Gastroesophageal sphincter (tissue), 4 donors: ENCODE results near the gene PLAAT2. TPM values are rescaled to one million over a fixed set of nuclear protein-coding genes. Genes with fewer than 3 reads are reported as not detected.

Experiments
- ATAC-seq: fragments of 150-250 bp; one replicate; pipeline ENCODE4 v1.9.1; 2016; ENCODE audit warnings: mild to moderate bottlenecking, moderate library complexity
- H3K27ac ChIP-seq, 4 donors: fragments of 200-600 bp; sonication (generic) in 3 of 4; 1 replicate in 3 of 4; 2 replicates in 1 of 4; pipeline ENCODE4 v1.5.1; 2016 to 2019
- H3K27me3 ChIP-seq: fragments of 200-600 bp; sonication (generic); one replicate; pipeline ENCODE4 v1.5.1; 2019
- H3K36me3 ChIP-seq, 2 donors: fragments of 200-600 bp; sonication (generic); one replicate each; pipeline ENCODE4 v1.5.1; 2019; ENCODE audit warnings: control low read depth in 1 of 2
- H3K4me1 ChIP-seq, 3 donors: fragments of 200-600 bp; sonication (generic); 1 replicate in 2 of 3; 2 replicates in 1 of 3; pipeline ENCODE4 v1.5.1; 2016 to 2019; ENCODE audit warnings: control low read depth in 2 of 3
- H3K4me3 ChIP-seq, 2 donors: fragments of 200-600 bp; sonication (generic); one replicate each; pipeline ENCODE4 v1.5.1; 2019; ENCODE audit warnings: mild to moderate bottlenecking in 1 of 2, moderate library complexity in 1 of 2
- H3K9me3 ChIP-seq, 3 donors: fragments of 200-600 bp; sonication (generic); one replicate each; pipeline ENCODE4 v1.5.1; 2017 to 2019; ENCODE audit warnings: control low read depth in 2 of 3
- EP300 ChIP-seq: sonication (generic); formaldehyde crosslinking; IDR thresholded peaks from one replicate; pipeline ENCODE4 v1.6.1; 2017; ENCODE audit warnings: antibody characterized with exemption, mild to moderate bottlenecking
- POLR2A ChIP-seq, 2 donors: fragments of 450-650 bp; IDR thresholded peaks; one replicate each; pipeline ENCODE4 v1.6.1; 2017; ENCODE audit warnings: antibody characterized with exemption in 2 of 2, mild to moderate bottlenecking in 2 of 2, moderate library complexity in 1 of 2
- POLR2AphosphoS5 ChIP-seq: sonication (generic); formaldehyde crosslinking; IDR thresholded peaks from one replicate; pipeline ENCODE4 v1.6.1; 2017; ENCODE audit warnings: antibody characterized with exemption
- WGBS, 2 donors: methylation state at CpG; one replicate each; pipeline ENCODE4 v1.1.5; 2018; ENCODE audit warnings: low coverage in 1 of 2; 5-methylcytosine and 5-hydroxymethylcytosine counted together
- total RNA-seq, 4 donors: library from RNA; depleted of rRNA; stranded (reverse); fragments of >200 nt; gene quantifications; one replicate each; pipeline ENCODE4 v1.1.0, GENCODE V29; 2016
- TF ChIP-seq, protein P1 (sequence below), 4 experiments: fragments of 200-600 bp in 2 of 4; fragments of 450-650 bp in 2 of 4; sonication (generic) in 1 of 4; IDR thresholded peaks; one replicate each; pipeline ENCODE4 v1.5.1; 2017 to 2019; ENCODE audit warnings: antibody characterized with exemption in 4 of 4, mild to moderate bottlenecking in 2 of 4, moderate library complexity in 2 of 4

PLAAT2 gene
- not detected for total RNA-seq

DNA sequence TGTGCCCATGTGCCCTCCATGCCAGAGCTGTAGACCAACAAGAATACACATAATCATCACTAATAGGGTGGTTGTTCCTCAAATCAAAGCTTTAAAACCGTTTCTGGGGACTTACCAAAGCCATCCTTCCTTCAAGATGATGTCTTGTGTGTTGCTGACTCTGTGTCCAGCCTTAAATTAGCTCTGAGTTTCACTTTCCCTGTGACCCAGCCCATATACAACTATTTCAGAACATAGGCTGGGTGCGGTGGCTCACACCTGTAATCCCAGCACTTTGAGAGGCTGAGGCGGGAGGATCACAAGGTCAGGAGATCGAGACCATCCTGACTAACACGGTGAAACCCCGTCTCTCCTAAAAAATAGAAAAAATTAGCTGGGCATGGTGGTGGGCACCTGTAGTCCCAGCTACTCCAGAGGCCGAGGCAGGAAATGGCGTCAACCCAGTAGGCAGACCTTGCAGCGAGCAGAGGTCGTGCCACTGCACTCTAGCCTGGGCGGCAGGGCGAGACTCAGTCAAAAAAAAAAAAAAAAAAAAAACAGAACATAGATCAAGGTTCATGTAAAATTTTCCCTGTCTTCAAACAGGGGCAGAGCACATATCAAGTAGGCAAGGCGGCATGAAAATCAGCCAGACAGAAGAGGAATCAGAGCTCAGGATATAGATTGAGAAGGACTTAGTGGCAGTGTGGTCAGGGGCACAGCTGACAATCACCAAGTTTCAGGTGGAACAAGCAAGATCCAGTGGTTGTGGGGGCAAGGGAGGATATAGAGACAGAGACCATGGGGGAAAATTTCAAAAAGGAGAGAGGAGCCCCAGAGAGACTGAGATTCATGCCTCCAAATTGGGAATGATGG, at the start of gene PLAAT2:
Gene PLAAT2 (minus strand): TSS at position 179 of the 855 bp plus-strand sequence. CDS start 55 bp downstream, at position 124.
- H3K27ac ChIP-seq: no peak within 1 kb of the TSS

DNA sequence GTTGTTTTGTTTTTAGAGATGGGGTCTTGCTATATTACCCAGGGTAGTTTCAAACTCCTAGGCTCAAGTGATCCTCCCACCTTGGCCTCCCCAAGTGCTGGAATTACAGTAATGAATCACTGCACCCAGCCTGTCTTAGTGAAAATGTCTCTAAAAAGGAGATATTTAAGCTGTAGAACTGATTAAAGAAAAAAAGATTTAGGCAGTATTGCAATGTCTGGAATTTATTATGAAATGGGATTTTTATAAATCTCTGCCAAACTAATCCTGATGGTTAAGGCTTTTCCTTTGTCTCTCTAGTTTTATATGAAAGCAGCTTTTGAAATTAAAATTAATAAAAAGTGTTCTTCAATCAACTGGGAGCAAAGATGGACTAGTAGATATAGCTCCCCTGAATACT, 49.0 kb upstream of the PLAAT2 start:
- H3K4me3 ChIP-seq: no peak overlapping the region
- H3K27ac ChIP-seq: peak overlapping the region in 2 of 4 donors; percentile 86 to 92

More for the DNA sequence above, at the start of gene PLAAT2:
- H3K4me1 ChIP-seq: peaks cover 0 to 15% (median 0%) of the 10 kb centered on the region in 3 donors
- TF ChIP-seq POLR2AphosphoS5 (no peak), EP300 (no peak), POLR2A (IDR thresholded peaks at IDR 0.05) (no peak)
- TF ChIP-seq, protein P1, sequence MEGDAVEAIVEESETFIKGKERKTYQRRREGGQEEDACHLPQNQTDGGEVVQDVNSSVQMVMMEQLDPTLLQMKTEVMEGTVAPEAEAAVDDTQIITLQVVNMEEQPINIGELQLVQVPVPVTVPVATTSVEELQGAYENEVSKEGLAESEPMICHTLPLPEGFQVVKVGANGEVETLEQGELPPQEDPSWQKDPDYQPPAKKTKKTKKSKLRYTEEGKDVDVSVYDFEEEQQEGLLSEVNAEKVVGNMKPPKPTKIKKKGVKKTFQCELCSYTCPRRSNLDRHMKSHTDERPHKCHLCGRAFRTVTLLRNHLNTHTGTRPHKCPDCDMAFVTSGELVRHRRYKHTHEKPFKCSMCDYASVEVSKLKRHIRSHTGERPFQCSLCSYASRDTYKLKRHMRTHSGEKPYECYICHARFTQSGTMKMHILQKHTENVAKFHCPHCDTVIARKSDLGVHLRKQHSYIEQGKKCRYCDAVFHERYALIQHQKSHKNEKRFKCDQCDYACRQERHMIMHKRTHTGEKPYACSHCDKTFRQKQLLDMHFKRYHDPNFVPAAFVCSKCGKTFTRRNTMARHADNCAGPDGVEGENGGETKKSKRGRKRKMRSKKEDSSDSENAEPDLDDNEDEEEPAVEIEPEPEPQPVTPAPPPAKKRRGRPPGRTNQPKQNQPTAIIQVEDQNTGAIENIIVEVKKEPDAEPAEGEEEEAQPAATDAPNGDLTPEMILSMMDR (IDR thresholded peaks at IDR 0.05): no peak
- H3K27me3 ChIP-seq: no peaks in the 10 kb centered on the region
- WGBS, 2 donors: 86 to 100% methylated on average over 1 to 8 of the region's 13 CpGs
- ATAC-seq: no peak
- H3K36me3 ChIP-seq: no peaks in the 10 kb centered on the region
- no peaks in the 10 kb centered on the region for H3K9me3 ChIP-seq
- no peak within 1 kb of the TSS for H3K4me3 ChIP-seq

DNA sequence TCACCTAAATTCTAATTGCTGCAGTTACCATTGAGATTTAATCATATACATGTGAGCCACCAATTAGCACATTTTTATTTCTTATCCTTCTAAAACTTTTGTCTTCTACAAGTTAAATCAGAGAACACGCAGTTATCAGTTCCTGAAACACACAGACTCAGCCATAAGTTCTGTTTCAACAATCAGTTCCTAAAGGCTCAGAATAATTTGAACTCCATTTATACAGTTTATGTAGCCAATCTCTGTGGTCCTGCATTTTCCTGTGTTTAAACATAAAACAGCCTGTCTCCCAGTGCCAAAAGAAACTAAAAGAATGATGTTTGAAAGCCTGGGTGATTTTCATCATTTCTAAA, 48.2 kb upstream of the PLAAT2 start:
- Histone ChIP-seq H3K36me3 (no peaks in the 10 kb centered on the region), H3K4me3 (no peak overlapping the region), H3K27me3 (no peaks in the 10 kb centered on the region), H3K9me3 (no peaks in the 10 kb centered on the region), H3K4me1 (peaks cover 0 to 56% (median 20%) of the 10 kb centered on the region in 3 donors), H3K27ac (peak overlapping the region in 2 of 4 donors; percentile 86 to 92)
- 58 to 80% methylated on average over 1 of the region's 1 CpG for WGBS, 2 donors
- ATAC-seq: no peak
- no peak for TF ChIP-seq POLR2A (IDR thresholded peaks at IDR 0.05)
- TF ChIP-seq EP300: no peak
- TF ChIP-seq POLR2AphosphoS5: no peak
- TF ChIP-seq, protein P1 (IDR thresholded peaks at IDR 0.05): no peak

More for the DNA sequence above, 49.0 kb upstream of the PLAAT2 start:
- Histone ChIP-seq H3K4me1 (peaks cover 0 to 56% (median 20%) of the 10 kb centered on the region in 3 donors), H3K27me3 (no peaks in the 10 kb centered on the region), H3K36me3 (no peaks in the 10 kb centered on the region), H3K9me3 (no peaks in the 10 kb centered on the region)
- ATAC-seq: no peak
- TF ChIP-seq EP300 (no peak), POLR2AphosphoS5 (no peak), POLR2A (IDR thresholded peaks at IDR 0.05) (no peak)
- TF ChIP-seq, protein P1 (IDR thresholded peaks at IDR 0.05): no peak

DNA sequence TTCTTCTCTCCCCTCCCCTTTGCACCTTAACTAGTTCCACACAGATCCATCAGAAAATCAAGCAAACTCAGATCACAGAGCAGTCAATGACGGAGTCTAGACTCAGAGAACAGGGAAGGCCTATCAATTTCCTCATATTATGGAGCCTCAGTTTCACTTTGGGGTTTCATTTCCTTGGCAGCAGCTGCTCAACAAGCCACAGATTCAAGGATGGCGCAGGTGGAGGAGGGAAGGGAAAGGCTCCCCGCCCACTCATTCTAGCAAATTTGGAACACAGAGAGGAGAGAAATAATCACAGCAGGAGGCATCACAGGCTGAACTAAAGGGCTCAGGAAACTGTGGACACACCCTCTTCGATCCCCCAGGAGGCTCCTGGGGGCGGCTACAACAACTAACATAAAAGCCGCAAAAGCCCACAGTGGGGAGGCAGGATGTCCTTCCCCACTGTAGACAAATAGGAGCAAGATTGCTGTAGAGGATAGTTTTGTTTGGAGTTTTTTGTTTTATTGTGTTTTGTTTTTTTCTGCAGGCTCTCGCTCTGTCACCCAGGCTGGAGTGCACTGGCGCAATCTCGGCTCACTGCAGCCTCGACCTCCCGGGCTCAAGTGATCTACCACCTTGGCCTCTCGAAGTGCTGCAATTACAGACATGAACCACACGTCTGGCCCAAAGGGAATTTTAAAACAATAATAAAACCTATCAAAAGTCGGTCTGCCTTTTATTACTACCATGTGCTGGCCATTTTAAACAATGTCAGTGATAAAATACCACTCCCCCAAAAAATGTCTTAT, 47.6 kb upstream of the PLAAT2 start:
- Histone ChIP-seq H3K36me3 (no peaks in the 10 kb centered on the region), H3K27me3 (no peaks in the 10 kb centered on the region), H3K9me3 (no peaks in the 10 kb centered on the region), H3K4me3 (no peak overlapping the region), H3K4me1 (peaks cover 0 to 56% (median 20%) of the 10 kb centered on the region in 3 donors), H3K27ac (peak overlapping the region in 3 of 4 donors; percentile 61 to 92 (median 86))
- ATAC-seq: no peak
- TF ChIP-seq, protein P1 (IDR thresholded peaks at IDR 0.05): peak in 2 of 4 experiments; percentile 20 to 25
- no peak for TF ChIP-seq POLR2AphosphoS5
- WGBS, 2 donors: 53 to 56% methylated on average over 4 to 14 of the region's 14 CpGs
